Nucleus accumbens (tissue), 56 donors: ENCODE measurements around the gene CFAP300.

Experiments used
- DNase-seq, 56 donors: peaks; one replicate each; lab custom pipeline; 2025; lab: John Stamatoyannopoulos, UW

The CFAP300 gene

GRCh38 chr11:102119997-102120396 lies 72.8 kb downstream of the CFAP300 start:
- no peak for DNase-seq

GRCh38 chr11:102120437-102120973 lies 73.3 kb downstream of the CFAP300 start:
- DNase-seq, result no peak

- no peak for DNase-seq
Measured at GRCh38 chr11:102121329-102121728, 74.1 kb downstream of the CFAP300 start.
